ENCODE measurements around the gene LRRC8D.

DNA sequence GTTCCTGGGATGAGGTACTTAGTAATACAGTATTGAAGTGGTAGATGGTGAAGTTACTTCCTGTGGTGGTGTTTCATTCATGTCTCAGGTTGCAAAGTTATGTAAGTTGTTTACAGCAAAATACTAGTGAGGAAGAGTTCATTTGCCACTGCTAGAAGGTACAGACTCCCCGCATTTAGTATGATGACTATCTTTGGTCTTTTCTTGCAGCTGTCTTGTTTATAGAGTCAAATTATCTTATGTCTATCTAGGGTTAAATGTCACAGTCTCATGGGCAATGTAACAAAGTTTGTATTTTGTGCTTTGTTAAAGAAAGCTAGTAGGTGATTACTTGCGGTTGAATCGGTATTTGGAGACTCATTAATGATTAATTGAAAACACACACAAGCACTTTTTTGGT lies 50.2 kb downstream of the LRRC8D start:
- TF ChIP-seq SUZ12 (IDR thresholded peaks at IDR 0.05) = no peak
- no peak for TF ChIP-seq FOXM1 (IDR thresholded peaks at IDR 0.05; ENCODE audit: borderline replicate concordance)
- TF ChIP-seq, protein P1, sequence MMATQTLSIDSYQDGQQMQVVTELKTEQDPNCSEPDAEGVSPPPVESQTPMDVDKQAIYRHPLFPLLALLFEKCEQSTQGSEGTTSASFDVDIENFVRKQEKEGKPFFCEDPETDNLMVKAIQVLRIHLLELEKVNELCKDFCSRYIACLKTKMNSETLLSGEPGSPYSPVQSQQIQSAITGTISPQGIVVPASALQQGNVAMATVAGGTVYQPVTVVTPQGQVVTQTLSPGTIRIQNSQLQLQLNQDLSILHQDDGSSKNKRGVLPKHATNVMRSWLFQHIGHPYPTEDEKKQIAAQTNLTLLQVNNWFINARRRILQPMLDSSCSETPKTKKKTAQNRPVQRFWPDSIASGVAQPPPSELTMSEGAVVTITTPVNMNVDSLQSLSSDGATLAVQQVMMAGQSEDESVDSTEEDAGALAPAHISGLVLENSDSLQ (IDR thresholded peaks at IDR 0.05) = no peak
- TF ChIP-seq FOXA1 (IDR thresholded peaks at IDR 0.05) = no peak
- no peak for TF ChIP-seq TARDBP (IDR thresholded peaks at IDR 0.05)
- TF ChIP-seq BHLHE40 (IDR thresholded peaks at IDR 0.05; ENCODE audit: borderline replicate concordance) = no peak
- TF ChIP-seq SP1 (IDR thresholded peaks at IDR 0.05) = no peak
- TF ChIP-seq ELF4 (IDR thresholded peaks at IDR 0.05) = no peak
- no peak for TF ChIP-seq ARNT (IDR thresholded peaks at IDR 0.05)
- TF ChIP-seq HDGF (IDR thresholded peaks at IDR 0.05; ENCODE audit: borderline replicate concordance) = no peak
- TF ChIP-seq L3MBTL2 (conservative IDR thresholded peaks at IDR 0.05) = no peak
- no peak for TF ChIP-seq LEF1 (IDR thresholded peaks at IDR 0.05; ENCODE audit: borderline replicate concordance)
- no peak for TF ChIP-seq FOXK2 (IDR thresholded peaks at IDR 0.05)

All from HEK293T (cell line).